ENCODE data around the gene HMGCR.

- TF ChIP-seq CTCF (conservative IDR thresholded peaks at IDR 0.05; ENCODE audit: low read length) (no peak), EZH2phosphoT487 (IDR thresholded peaks at IDR 0.05; ENCODE audit: borderline replicate concordance, low read depth, low read length) (no peak)
Observed at GRCh38 chr5:75363726-75364495, 26.9 kb downstream of the HMGCR start.
